ENCODE measurements around the gene CCDC6.

CCDC6 gene

DNA sequence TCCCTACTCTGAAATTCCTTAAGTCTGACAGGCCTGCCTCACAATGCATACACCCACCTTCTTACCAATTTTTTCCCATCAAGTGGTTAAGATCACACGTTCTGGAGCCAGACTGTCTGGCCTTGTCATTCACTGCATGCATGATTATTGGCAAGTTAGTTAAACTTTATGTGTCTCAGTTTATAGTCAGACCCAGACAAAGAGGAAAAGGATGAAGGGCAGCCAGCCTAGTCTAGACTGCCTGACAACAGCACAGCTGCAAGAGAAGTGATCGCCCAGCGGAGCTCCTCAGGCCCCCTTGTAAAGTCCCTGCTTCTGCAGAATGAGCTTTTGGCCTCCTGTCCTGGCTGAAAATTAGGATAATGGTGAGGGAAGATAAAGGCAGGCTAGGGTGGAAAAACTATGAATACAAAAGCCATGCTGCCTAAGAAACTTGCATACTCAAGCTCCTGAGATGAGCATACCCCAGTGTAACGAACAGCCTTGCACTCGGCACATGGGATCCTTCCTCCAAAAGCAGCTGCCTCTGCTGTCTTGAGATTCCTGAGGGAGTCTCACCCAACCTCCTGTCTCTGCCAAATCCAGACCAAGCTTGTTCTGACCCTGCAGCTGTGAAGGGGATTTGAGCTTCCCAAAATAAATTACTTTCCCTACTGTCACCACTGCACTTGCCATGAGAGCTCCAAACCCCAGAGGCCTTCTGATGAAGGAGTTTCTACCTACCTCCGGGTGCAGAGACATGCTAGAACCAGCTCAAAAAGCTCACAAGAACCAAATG is 126.4 kb downstream of the CCDC6 start:
- no peak overlapping the region for H3K4me3 ChIP-seq (ENCODE audit: low read depth in 1 of 2, low read length in 2 of 2)
- H3K9me3 ChIP-seq (ENCODE audit: low read length): no peaks in the 10 kb centered on the region
- no peak overlapping the region for H3K9ac ChIP-seq (ENCODE audit: low read length)
- no peaks in the 10 kb centered on the region for H3K27me3 ChIP-seq (ENCODE audit: control insufficient read depth in 1 of 2, insufficient read depth in 2 of 2, low read length in 2 of 2)
- no peak overlapping the region for H3K27ac ChIP-seq (ENCODE audit: low read depth, low read length)
- H3K36me3 ChIP-seq (ENCODE audit: insufficient read depth, low read length): no peaks in the 10 kb centered on the region
- H3K4me1 ChIP-seq (ENCODE audit: insufficient read depth, low read length): no peaks in the 10 kb centered on the region

DNA sequence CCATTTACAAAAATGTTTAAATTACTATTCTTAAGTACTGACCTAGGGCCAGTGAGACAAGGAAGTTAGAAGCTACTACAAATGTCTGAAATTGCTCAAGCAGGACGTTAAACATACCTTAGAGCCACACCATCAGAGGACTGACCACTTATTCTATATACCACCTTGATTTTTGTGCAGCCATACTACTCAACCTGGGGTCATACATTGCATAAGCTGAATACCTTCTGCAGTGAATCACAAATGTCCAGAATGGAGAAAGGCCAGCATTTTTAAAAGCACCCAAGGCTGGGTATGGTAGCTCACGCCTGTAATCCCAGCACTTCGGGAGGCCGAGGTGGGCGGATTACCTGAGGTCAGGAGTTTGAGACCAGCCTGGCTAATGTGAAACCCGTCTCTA is 131.9 kb downstream of the CCDC6 start:
- Histone ChIP-seq H3K27ac (ENCODE audit: low read depth, low read length) (no peak overlapping the region), H3K4me1 (ENCODE audit: insufficient read depth, low read length) (no peaks in the 10 kb centered on the region), H3K36me3 (ENCODE audit: insufficient read depth, low read length) (no peaks in the 10 kb centered on the region), H3K9me3 (ENCODE audit: low read length) (no peaks in the 10 kb centered on the region), H3K9ac (ENCODE audit: low read length) (no peak overlapping the region), H3K4me3 (ENCODE audit: low read depth in 1 of 2, low read length in 2 of 2) (no peak overlapping the region), H3K27me3 (ENCODE audit: control insufficient read depth in 1 of 2, insufficient read depth in 2 of 2, low read length in 2 of 2) (no peaks in the 10 kb centered on the region)

DNA sequence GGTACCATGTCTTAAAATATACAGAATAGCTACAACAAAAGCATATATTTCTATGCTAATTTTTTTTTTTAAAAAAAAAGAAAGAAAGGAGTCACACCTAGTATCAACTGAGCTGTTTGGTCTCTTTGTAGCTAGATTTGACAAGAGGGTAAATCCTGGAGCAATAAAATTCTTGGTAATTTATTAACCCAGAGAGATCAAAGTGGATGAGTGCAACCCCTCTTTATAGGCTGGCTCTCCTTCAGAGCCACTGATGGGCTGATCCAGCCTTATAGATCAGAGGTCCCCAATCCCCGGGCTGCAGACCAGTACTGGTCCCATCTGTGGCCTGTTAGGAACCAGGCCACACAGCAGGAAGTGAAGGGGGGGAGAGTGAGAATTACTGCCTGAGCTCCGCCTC is 133.3 kb downstream of the CCDC6 start:
- Histone ChIP-seq H3K4me1 (ENCODE audit: insufficient read depth, low read length) (no peaks in the 10 kb centered on the region), H3K4me3 (ENCODE audit: low read depth in 1 of 2, low read length in 2 of 2) (no peak overlapping the region), H3K36me3 (ENCODE audit: insufficient read depth, low read length) (no peaks in the 10 kb centered on the region), H3K27ac (ENCODE audit: low read depth, low read length) (no peak overlapping the region), H3K27me3 (ENCODE audit: control insufficient read depth in 1 of 2, insufficient read depth in 2 of 2, low read length in 2 of 2) (no peaks in the 10 kb centered on the region), H3K9me3 (ENCODE audit: low read length) (no peaks in the 10 kb centered on the region), H3K9ac (ENCODE audit: low read length) (no peak overlapping the region)

DNA sequence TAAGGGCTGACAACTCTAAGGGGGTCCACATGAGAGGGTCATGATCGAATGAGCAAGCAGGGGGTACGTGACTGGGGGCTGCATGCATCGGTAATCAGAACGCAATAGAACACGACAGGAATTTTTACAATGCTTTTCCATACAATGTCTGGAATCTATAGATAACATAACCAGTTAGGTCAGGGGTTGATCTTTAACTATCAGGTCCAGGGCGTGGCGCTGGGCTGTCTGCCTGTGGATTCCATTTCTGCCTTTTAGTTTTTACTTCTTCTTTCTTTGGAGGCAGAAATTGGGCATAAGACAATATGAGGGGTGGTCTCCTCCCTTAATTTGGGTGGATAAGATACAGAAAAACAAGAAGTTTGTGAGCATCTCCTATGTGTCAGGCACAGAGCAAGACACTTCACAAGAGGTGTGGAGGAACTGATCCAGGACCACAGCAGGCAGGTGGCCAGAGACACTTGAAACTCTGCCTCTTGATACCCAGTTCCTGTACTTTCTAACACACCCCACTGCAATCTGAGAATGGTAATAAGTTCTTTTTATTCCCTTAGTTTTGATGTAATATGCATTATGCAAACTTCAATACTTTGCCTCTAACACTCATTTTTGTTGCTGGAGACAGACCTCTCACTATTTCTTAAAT is 135.1 kb downstream of the CCDC6 start:
- no peak overlapping the region for H3K9ac ChIP-seq (ENCODE audit: low read length)
- no peaks in the 10 kb centered on the region for H3K36me3 ChIP-seq (ENCODE audit: insufficient read depth, low read length)
- no peak overlapping the region for H3K27ac ChIP-seq (ENCODE audit: low read depth, low read length)
- no peaks in the 10 kb centered on the region for H3K9me3 ChIP-seq (ENCODE audit: low read length)
- H3K4me1 ChIP-seq (ENCODE audit: insufficient read depth, low read length): no peaks in the 10 kb centered on the region
- no peaks in the 10 kb centered on the region for H3K27me3 ChIP-seq (ENCODE audit: control insufficient read depth in 1 of 2, insufficient read depth in 2 of 2, low read length in 2 of 2)
- H3K4me3 ChIP-seq (ENCODE audit: low read depth in 1 of 2, low read length in 2 of 2): no peak overlapping the region

DNA sequence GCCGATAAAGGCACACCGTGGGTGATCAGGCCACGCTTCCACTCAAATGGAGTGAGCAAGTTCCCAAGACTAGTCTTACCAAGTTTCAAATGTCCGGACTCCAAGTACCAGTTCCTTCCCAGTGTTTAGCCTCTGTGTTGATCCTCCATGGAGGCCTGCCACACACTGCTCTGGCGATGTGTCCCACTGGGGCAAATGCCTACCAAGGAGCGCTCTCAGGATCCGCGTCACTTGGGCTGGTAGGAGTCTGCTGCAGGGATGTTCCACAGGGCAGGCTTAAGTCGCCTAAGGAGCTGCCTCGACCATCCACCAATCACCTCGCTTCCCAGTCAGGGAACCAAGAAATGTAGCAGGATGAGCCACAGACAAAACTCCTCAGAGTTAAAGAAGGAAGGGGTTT is 135.7 kb downstream of the CCDC6 start:
- H3K27me3 ChIP-seq (ENCODE audit: control insufficient read depth in 1 of 2, insufficient read depth in 2 of 2, low read length in 2 of 2): no peaks in the 10 kb centered on the region
- H3K4me1 ChIP-seq (ENCODE audit: insufficient read depth, low read length): no peaks in the 10 kb centered on the region
- no peak overlapping the region for H3K9ac ChIP-seq (ENCODE audit: low read length)
- no peak overlapping the region for H3K4me3 ChIP-seq (ENCODE audit: low read depth in 1 of 2, low read length in 2 of 2)
- no peaks in the 10 kb centered on the region for H3K9me3 ChIP-seq (ENCODE audit: low read length)
- no peak overlapping the region for H3K27ac ChIP-seq (ENCODE audit: low read depth, low read length)
- no peaks in the 10 kb centered on the region for H3K36me3 ChIP-seq (ENCODE audit: insufficient read depth, low read length)

DNA sequence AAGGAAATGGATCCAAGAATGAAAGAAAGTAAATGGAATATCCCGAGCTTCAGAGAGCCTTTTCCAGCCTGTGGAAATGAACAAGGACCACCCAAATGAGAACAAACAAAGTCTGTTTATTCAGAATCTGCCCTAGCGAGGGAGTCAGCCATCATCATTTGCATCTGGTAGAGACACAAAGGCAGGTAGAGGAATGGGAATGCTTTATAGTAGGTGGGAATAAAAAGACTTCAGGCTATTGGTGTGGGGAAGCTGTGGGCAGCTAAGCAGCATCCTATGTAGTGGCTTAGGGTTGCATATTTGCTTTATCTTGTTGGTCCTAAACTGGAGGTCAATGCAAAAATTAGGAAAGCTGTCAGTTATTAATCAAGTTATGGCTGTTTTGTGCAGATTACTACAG is 143.9 kb downstream of the CCDC6 start:
- no peak overlapping the region for H3K4me3 ChIP-seq (ENCODE audit: low read depth in 1 of 2, low read length in 2 of 2)
- no peaks in the 10 kb centered on the region for H3K4me1 ChIP-seq (ENCODE audit: insufficient read depth, low read length)
- H3K9ac ChIP-seq (ENCODE audit: low read length): no peak overlapping the region
- H3K27me3 ChIP-seq (ENCODE audit: control insufficient read depth in 1 of 2, insufficient read depth in 2 of 2, low read length in 2 of 2): no peaks in the 10 kb centered on the region
- no peaks in the 10 kb centered on the region for H3K36me3 ChIP-seq (ENCODE audit: insufficient read depth, low read length)
- H3K27ac ChIP-seq (ENCODE audit: low read depth, low read length): no peak overlapping the region
- H3K9me3 ChIP-seq (ENCODE audit: low read length): no peaks in the 10 kb centered on the region

DNA sequence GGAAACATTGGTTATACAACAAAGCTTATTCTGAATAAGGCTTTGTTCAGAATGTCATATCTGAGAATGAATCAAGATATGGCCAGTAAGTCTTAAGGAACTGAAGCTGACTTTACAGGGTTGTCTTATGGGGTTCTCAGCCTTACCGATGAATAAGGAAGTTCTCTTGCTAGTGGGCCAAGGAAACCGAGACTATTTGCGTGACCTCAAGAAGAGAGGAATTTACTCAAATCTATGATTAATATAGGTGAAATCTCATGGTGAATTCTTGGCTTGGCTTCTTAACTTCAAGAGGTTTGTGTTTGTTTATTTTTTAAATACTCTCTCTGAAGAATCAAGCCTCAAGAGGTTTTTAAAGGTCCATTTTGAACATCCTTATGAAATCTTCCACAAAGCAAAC is 148.4 kb downstream of the CCDC6 start:
- Histone ChIP-seq H3K9me3 (ENCODE audit: low read length) (no peaks in the 10 kb centered on the region), H3K36me3 (ENCODE audit: insufficient read depth, low read length) (no peaks in the 10 kb centered on the region), H3K4me3 (ENCODE audit: low read depth in 1 of 2, low read length in 2 of 2) (no peak overlapping the region), H3K27me3 (ENCODE audit: control insufficient read depth in 1 of 2, insufficient read depth in 2 of 2, low read length in 2 of 2) (no peaks in the 10 kb centered on the region), H3K4me1 (ENCODE audit: insufficient read depth, low read length) (no peaks in the 10 kb centered on the region), H3K9ac (ENCODE audit: low read length) (no peak overlapping the region), H3K27ac (ENCODE audit: low read depth, low read length) (no peak overlapping the region)

DNA sequence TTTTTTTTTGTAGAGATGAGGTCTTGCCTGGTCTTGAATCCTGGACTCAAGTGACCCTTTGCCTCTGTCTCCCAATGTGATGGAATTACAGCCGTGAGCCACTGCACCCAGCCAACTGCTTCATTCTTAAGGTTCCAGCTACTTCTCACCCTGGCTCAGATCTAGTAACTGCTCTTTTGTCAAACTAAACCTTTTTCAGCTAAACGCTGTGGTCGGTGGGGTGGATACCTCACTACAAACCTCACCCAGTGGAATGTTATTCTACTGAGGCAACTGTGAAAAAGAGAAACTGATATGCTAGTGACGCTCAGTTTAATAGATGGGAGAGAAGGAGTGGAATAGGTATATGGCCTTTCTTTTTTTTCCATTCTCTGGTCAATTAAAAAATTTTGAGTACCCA is 151.4 kb downstream of the CCDC6 start:
- no peaks in the 10 kb centered on the region for H3K9me3 ChIP-seq (ENCODE audit: low read length)
- H3K27ac ChIP-seq (ENCODE audit: low read depth, low read length): no peak overlapping the region
- no peaks in the 10 kb centered on the region for H3K36me3 ChIP-seq (ENCODE audit: insufficient read depth, low read length)
- H3K27me3 ChIP-seq (ENCODE audit: control insufficient read depth in 1 of 2, insufficient read depth in 2 of 2, low read length in 2 of 2): no peaks in the 10 kb centered on the region
- no peak overlapping the region for H3K4me3 ChIP-seq (ENCODE audit: low read depth in 1 of 2, low read length in 2 of 2)
- H3K9ac ChIP-seq (ENCODE audit: low read length): no peak overlapping the region
- no peaks in the 10 kb centered on the region for H3K4me1 ChIP-seq (ENCODE audit: insufficient read depth, low read length)

DNA sequence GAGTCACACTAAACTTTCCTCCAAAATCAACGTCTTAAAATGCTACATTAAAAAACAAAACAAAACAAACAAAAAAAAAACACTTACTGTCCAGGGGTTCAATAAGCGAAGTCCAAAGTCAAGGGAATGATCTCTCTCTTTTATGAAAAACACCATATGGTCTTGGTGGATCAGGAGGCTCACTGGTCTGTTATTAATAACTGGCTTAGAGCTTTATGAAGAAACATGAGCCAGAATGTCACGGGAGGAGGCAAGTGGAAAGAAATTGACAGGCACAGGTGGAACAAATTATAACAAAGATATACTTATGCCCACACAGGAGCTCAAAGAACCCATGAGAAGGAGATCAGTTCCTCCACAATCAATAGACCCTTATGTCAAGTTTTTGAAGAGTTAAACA is 153.1 kb downstream of the CCDC6 start, which contains the start of gene MRLN:
MRLN (minus strand) TSS at position 189 of the 400 bp plus-strand sequence.
- no peaks in the 10 kb centered on the region for H3K36me3 ChIP-seq (ENCODE audit: insufficient read depth, low read length)
- H3K9ac ChIP-seq (ENCODE audit: low read length): no peak within 1 kb of the TSS
- H3K9me3 ChIP-seq (ENCODE audit: low read length): no peaks in the 10 kb centered on the region
- H3K4me1 ChIP-seq (ENCODE audit: insufficient read depth, low read length): no peaks in the 10 kb centered on the region
- no peaks in the 10 kb centered on the region for H3K27me3 ChIP-seq (ENCODE audit: control insufficient read depth in 1 of 2, insufficient read depth in 2 of 2, low read length in 2 of 2)
- H3K4me3 ChIP-seq (ENCODE audit: low read depth in 1 of 2, low read length in 2 of 2): no peak within 1 kb of the TSS
- no peak within 1 kb of the TSS for H3K27ac ChIP-seq (ENCODE audit: low read depth, low read length)

DNA sequence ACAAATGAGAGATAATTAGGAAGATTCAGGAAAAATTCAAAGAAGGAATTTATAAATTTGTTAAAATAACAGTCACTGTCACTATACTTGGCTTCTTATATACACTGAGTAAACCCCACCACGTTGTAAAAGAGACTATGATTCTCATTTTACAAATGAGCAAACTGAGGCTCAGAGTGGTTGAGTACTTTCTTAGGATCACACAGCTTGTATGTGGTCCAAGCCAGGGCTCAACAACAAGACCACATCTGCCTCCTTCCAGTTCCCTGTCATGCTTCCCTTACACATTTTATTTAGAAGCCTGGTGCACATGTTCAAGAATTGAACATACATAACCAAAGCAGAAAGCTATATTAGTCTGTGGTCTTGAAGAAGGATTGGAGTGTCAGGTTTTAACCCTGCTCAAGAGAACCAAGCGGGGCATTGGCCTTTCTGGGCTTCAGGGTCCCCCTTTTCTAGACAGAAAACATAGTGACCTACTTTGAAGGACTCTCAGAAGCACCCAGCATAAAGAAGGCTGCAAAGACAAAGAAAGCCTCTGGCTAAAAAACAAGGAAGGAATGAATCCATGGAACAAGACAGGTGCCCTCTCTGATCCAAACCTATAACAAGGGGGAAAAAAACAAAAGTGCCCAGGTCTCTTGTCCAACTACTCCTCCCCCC is 153.9 kb downstream of the CCDC6 start:
- Histone ChIP-seq H3K36me3 (ENCODE audit: insufficient read depth, low read length) (no peaks in the 10 kb centered on the region), H3K27me3 (ENCODE audit: control insufficient read depth in 1 of 2, insufficient read depth in 2 of 2, low read length in 2 of 2) (no peaks in the 10 kb centered on the region), H3K4me1 (ENCODE audit: insufficient read depth, low read length) (no peaks in the 10 kb centered on the region), H3K9ac (ENCODE audit: low read length) (no peak overlapping the region), H3K4me3 (ENCODE audit: low read depth in 1 of 2, low read length in 2 of 2) (no peak overlapping the region), H3K27ac (ENCODE audit: low read depth, low read length) (no peak overlapping the region), H3K9me3 (ENCODE audit: low read length) (no peaks in the 10 kb centered on the region)

DNA sequence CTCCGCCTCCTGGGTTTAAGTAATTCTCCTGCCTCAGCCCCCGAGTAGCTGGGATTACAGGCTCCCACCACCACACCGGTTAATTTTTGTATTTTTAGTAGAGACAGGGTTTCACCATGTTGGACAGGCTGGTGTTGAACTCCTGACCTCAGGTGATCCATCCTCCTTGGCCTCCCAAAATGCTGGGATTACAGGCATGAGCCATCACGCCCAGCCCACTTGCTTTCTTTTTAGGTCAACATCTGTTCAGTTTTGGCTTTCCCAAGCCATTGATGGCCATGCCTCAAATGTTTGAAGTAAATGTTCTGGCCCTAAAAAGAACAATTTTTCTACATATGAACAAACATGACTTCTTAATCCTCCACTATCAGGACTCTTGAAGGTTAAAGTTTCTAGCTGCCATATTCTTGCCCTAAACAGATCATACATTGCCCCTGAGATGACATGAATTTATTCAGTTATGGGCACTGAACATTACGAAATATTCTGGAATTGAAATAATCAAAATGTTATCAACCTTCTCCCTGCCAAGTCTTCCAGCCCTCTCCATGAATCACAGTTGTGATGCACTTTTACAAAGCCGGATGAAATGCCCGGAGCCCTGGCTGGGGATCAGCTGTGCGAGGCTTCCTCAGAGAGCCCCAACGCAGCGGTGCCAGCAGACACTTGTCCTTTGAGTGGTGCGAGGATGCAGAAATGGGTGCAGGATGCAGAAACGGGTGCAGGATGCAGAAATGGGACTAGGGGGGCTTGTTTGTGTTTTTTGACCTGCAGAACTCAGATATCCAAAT is 156.0 kb downstream of the CCDC6 start:
- no peak overlapping the region for H3K27ac ChIP-seq (ENCODE audit: low read depth, low read length)
- H3K9me3 ChIP-seq (ENCODE audit: low read length): no peaks in the 10 kb centered on the region
- H3K4me3 ChIP-seq (ENCODE audit: low read depth in 1 of 2, low read length in 2 of 2): no peak overlapping the region
- no peaks in the 10 kb centered on the region for H3K36me3 ChIP-seq (ENCODE audit: insufficient read depth, low read length)
- no peaks in the 10 kb centered on the region for H3K27me3 ChIP-seq (ENCODE audit: control insufficient read depth in 1 of 2, insufficient read depth in 2 of 2, low read length in 2 of 2)
- no peak overlapping the region for H3K9ac ChIP-seq (ENCODE audit: low read length)
- H3K4me1 ChIP-seq (ENCODE audit: insufficient read depth, low read length): no peaks in the 10 kb centered on the region

All from muscle layer of colon (tissue), 2 donors.